HG02840 (cell line): Measurements from ENCODE around the gene AEN.

ENCODE experiments used
- ATAC-seq: cut with Tn5 transposase; IDR thresholded peaks from one replicate; pipeline ENCODE4 v1.9.1; 2021; ENCODE audit warnings: mild to moderate bottlenecking, moderate library complexity, moderate number of reproducible peaks; ENCODE audit not compliant: unreplicated experiment, low FRiP score

The AEN gene

GRCh38 chr15:88648357-88649214, 27.4 kb downstream of the AEN start:
- ATAC-seq, result no peak

DNA sequence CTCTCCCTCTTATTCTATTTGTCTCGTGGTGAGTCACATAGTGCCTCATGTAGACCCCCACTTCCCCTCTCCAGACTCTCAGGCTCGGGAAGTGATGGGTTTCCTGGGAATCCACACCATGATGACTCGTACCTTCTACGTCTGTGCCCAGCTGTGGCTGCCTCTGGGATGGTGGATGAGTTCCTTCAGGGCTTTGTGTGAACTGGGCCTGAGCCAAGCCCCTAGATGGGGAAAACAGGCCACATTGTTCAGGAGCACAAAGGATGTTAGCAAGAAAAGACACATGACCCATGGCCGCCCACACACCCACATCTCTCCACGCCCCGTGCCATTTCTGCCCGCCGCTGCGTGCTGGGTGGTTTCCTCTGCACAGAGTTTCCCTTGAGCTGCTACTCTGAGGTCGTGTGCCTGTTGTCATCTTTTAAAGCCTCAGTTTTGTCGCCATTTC, 28.2 kb downstream of the AEN start:
- no peak for ATAC-seq

GRCh38 chr15:88649753-88650551, 28.8 kb downstream of the AEN start:
- ATAC-seq, result no peak

DNA sequence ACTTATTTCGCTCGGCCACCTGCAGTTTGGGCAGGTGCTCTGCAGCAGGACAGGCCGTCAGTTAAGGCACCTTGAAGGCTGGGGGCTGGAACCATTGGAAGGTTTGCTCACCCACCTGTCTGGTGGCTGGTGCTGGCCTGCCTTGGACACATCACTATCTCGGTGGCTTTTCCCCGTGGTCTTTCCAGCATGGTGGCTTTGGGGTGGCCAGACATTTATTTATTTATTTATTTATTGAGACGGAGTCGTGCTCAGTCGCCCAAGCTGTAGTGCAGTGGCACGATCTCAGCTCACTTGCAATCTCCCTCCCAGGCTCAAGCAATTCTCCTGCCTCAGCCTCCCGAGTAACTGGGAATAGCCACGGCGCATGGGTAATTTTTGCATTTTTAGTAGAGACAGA, 29.4 kb downstream of the AEN start:
- ATAC-seq, result no peak

GRCh38 chr15:88651136-88651732, 30.1 kb downstream of the AEN start:
- no peak for ATAC-seq

DNA sequence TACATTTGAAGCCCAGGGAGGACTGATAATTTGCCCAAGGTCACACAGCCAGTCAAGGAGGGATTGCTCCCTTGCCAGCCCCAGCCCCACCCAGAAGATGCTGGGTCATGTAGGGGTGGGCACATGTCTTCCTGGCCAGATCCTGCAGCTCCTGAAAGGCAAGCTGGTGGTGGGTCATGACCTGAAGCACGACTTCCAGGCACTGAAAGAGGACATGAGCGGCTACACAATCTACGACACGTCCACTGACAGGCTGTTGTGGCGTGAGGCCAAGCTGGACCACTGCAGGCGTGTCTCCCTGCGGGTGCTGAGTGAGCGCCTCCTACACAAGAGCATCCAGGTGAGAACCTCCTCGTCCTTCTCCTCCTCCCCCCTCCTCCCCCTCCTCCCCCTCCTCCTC, 30.8 kb downstream of the AEN start:
- ATAC-seq, result no peak

- ATAC-seq, result no peak
These were observed 31.5 kb downstream of the AEN start for GRCh38 chr15:88652456-88653199.

GRCh38 chr15:88653200-88654064, 32.3 kb downstream of the AEN start:
- no peak for ATAC-seq

DNA sequence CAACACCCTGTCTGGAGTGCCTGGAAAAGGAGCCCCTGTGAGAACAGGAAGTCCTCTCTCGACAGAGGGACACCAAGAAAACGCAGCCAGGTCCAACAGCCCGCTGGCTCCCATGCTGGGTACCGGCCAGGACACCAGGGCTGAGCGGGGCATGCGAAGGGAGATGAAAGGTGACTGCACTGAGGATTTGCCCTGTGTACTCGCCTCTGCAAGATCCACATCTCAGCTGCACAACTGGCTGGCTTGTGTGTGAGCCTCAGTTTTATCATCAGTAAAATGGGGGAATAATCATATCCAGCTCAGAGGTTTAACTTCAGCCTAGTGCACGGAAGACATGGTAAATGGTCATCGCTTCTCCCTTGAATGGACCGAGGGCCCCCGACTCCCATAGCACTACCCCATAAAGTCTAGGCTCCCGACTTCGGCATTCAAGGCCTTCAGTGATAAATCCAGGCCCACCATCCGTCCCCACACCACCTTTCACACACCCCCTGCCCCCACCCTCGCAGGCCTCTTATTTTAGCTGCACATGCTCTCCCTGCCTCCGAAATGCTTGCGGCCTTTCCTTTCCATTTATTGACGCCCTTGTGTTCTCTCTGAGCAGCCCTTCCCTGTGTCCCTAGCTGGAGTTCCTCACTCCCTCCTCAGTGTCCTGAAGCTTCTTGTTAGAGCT, 33.4 kb downstream of the AEN start:
- ATAC-seq, result no peak

DNA sequence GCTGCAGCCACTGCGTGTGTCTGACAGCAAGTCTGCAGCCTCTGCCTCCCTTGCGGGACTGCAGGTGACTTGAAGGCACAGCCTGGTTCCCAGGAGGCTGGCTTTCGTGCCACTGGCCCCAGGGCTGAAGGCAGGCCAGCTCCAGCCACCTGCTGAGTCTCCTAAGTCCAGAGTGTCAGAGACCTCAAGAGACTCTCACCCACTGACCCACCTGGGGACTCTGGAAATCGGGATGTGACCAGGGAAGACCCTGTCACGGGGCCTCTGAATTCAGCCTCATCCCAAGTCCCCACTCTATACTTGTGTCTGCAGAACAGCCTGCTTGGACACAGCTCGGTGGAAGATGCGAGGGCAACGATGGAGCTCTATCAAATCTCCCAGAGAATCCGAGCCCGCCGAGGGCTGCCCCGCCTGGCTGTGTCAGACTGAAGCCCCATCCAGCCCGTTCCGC, 34.0 kb downstream of the AEN start:
- no peak for ATAC-seq

DNA sequence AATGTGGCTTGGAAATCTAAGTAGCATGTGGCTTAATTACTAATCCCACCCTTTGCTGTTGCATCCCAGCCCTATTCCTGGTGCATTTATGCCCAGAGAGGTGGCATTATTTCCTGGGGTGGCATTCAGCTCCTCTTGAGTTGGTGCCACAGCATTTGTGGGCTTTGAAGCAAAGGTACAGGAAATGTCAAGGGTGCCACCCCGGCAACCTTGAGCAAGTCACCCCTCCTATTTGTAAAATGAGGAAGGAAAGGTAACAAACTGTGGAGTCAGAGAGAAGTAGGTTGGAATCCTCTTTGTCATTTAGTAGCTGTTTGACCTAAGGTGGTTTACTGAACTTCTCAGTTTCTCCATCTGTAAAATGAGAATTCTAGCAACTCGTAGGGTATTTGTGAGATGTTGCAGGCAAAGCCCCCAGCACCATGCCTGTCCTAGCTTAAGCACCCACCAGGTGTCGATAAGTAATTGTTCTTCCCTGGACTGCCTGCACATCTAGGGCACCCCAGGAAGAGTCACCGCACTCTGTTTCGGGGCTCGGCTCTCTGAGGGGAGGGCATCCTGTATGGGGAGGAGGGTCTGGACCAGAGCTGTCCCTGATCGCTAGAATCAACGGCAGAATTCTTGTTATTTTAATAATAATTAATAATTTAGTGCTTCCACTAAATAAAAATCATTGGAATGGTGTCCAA, 34.8 kb downstream of the AEN start:
- ATAC-seq, result no peak

DNA sequence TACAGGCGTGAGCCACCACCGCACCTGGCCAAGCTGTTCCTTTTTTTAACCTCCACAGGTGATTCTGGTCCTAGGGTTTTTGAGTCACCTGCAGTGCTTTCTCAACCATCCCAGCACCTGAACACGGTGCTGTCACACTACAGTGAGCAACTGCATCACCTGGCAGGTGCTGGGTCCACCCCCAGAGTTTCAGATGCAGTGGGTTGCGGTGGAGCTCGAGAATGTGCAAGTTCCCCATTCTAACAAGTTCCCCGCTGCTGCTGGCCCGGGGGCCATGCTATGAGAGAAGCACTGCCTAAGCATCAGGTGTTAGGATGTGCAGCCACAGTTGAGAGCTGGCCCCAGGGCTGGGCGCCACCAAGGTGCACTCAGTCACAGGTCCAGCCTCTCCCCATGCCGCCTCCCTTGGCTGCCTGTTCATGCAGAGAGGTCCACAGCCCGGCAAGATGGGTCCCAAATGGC, 35.7 kb downstream of the AEN start:
- ATAC-seq, result peak; percentile 93

DNA sequence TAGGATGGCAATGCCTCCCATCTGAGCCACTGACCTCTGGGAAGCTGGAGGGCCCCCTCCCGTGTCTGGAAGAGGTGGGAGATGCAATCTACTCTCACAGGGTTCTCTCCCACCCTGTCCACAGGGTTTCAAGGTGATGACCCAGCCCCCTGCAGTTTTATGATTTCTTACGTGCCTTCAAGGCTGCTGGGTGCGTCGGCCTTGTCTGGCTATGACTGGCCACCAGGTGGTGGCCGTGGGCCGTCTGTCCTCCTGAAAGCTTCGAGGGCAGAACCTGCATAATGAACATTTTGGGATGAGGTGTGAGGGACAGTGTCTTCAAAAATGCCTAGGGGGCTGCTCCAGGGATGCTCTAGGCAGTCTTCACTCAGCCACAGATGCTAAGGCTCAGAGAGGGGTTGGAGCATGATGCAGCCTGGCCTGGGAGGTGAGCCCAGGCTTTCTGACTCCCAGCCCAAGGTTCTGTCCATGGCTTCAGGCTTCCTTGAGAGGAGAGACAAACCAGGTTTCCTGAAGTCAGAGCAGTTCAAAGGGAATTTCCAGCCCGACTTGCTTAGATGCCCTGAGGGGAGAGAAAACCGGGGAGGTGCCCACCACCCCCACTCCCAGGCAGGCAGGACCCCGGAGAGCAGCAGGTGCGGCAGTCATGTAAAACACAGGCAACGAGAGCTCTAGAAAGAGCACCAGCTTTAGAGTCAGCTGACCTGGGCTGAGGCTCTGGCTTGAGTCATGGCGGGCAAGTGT, 36.4 kb downstream of the AEN start:
- no peak for ATAC-seq

GRCh38 chr15:88658070-88658965, 37.2 kb downstream of the AEN start:
- ATAC-seq, result no peak

GRCh38 chr15:88658972-88659931, 38.1 kb downstream of the AEN start:
- ATAC-seq, result no peak
